CD4-positive, alpha-beta T cell (primary cell): ENCODE measurements around the gene DCAF4L1. TPM values are rescaled to one million over a fixed set of nuclear protein-coding genes. Genes with fewer than 3 reads are reported as not detected.

Experiments
- ATAC-seq: fragments of 200-7000 bp; cut with Tn5 transposase; one replicate; pipeline ENCODE4 v1.10.0; 2022; ENCODE audit warnings: mild to moderate bottlenecking; ENCODE audit not compliant: poor library complexity
- CTCF ChIA-PET: fragments of 350-600 bp; sonication (Branson Sonifier 250); formaldehyde crosslinking; loops from one replicate; lab custom pipeline; 2021; ENCODE audit warnings: antibody characterized with exemption, inconsistent platforms; lab: Charles Lee
- POLR2A ChIA-PET: fragments of 350-600 bp; sonication (Branson Sonifier 250); formaldehyde crosslinking; loops from one replicate; lab custom pipeline; 2021; ENCODE audit warnings: antibody characterized with exemption, inconsistent platforms; lab: Charles Lee
- DNase-seq, 14 experiments: peaks; one replicate each; pipeline ENCODE4 v3.0.0-alpha.2; 2013 to 2020; ENCODE audit warnings: mixed read lengths in 2 of 14
- H3K27ac ChIP-seq, 2 donors: one replicate each; pipeline versions ENCODE4 v1.5.1 to v1.7.0; 2013; ENCODE audit warnings: low read length in 2 of 2, low read depth in 1 of 2, mild to moderate bottlenecking in 1 of 2
- H3K27me3 ChIP-seq, 2 experiments: 1 replicate in 1 of 2; 2 replicates in 1 of 2; pipeline versions ENCODE4 v1.6.1 to v1.7.0; 2013; ENCODE audit warnings: low read length in 2 of 2, control low read depth in 1 of 2, mild to moderate bottlenecking in 1 of 2, moderate library complexity in 1 of 2; ENCODE audit not compliant: insufficient read depth in 2 of 2, control insufficient read depth in 1 of 2
- H3K36me3 ChIP-seq: one replicate; pipeline ENCODE4 v1.6.1; 2013; ENCODE audit warnings: low read length, control low read depth; ENCODE audit not compliant: insufficient read depth
- H3K4me1 ChIP-seq: one replicate; pipeline ENCODE4 v1.6.1; 2013; ENCODE audit warnings: low read length, control low read depth; ENCODE audit not compliant: insufficient read depth
- H3K4me3 ChIP-seq: one replicate; pipeline ENCODE4 v1.5.1; 2013; ENCODE audit warnings: mild to moderate bottlenecking, low read length, moderate library complexity
- H3K9me3 ChIP-seq, 2 experiments: 1 replicate in 1 of 2; 2 replicates in 1 of 2; pipeline versions ENCODE4 v1.6.1 to v1.7.0; 2013; ENCODE audit warnings: low read length in 2 of 2, mild to moderate bottlenecking in 2 of 2, control low read depth in 1 of 2, moderate library complexity in 1 of 2; ENCODE audit not compliant: control insufficient read depth in 1 of 2, insufficient read depth in 1 of 2
- H3K27ac Mint-ChIP-seq: one replicate; pipeline ENCODE4 v1.8.0; 2020; ENCODE audit warnings: mixed read lengths
- H3K27me3 Mint-ChIP-seq: one replicate; pipeline ENCODE4 v1.8.0; 2021; ENCODE audit warnings: mixed read lengths
- H3K36me3 Mint-ChIP-seq: one replicate; pipeline ENCODE4 v1.8.0; 2021; ENCODE audit warnings: low read depth, mixed read lengths
- H3K4me1 Mint-ChIP-seq: one replicate; pipeline ENCODE4 v1.8.0; 2021; ENCODE audit warnings: low read depth, mixed read lengths
- H3K4me3 Mint-ChIP-seq: one replicate; pipeline ENCODE4 v1.8.0; 2020; ENCODE audit warnings: mild to moderate bottlenecking, mixed read lengths
- H3K9me3 Mint-ChIP-seq: one replicate; pipeline ENCODE4 v1.8.0; 2020; ENCODE audit warnings: mixed read lengths
- intact Hi-C, 2 experiments: fragments of 100-400 bp; cut with DNase I in 1 of 2; cut with micrococcal nuclease in 1 of 2; formaldehyde crosslinking; loops; one replicate each; pipeline versions ENCODE4 v1.15.1 to v1.9.0; 2023 to 2025; cut with DNase I, micrococcal nuclease
- total RNA-seq, 174 experiments: library from RNA in 2 of 174; stranded (reverse) in 2 of 174; gene quantifications; one replicate each; pipeline ENCODE4 v1.2.3 and lab custom pipeline; 2021 to 2026
- TF ChIP-seq, protein P1 (sequence below): fragments of 200-600 bp; IDR thresholded peaks from one replicate; pipeline ENCODE4 v1.8.0; 2022; ENCODE audit warnings: antibody characterized with exemption, mild to moderate bottlenecking

The DCAF4L1 gene
- total RNA-seq, 2 experiments from 2014 or later, result 0.19 to 0.22 TPM

DNA sequence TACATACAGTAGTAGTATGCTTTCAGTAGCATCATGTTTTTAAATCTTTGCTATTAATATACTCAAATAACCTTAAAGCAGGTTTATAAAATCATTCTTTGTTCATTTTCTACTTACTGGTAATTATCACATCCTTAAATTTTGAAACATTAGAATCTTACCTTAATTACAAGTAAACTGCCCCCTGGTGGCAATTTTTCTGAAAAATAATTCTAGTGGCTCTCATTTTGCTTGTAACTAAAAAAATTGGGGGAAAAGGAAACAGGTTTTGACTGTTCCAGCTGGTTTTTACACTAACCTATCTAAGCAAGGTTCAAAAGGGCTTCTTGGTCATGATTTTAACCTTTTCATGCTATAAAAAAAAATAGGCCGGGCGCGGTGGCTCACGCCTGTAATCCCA lies 18.5 kb upstream of the DCAF4L1 start:
- CTCF ChIA-PET, result no interaction called here
- DNase-seq, result peak in 3 of 14 experiments; percentile 21 to 38 (median 35)
- POLR2A ChIA-PET, result no interaction called here

DNA sequence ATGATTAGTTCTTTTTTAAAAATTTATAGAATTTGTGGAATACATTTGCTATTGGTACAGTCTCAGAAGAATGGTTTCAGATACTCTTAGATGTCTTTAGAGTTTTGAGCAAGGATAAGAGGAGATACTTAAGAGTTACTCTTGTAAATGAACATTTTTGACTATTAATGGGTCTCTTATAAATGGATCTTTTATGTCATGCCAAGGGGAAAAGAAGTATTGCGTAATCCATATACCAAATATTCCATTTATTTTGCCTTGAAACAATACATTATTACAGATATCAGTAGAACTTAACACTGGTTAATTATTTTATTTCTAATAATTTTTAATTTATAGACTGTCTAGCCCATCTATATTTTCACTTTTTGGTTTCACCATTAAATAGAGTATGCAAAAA lies 17.2 kb upstream of the DCAF4L1 start:
- Histone ChIP-seq H3K4me3 (no peak overlapping the region), H3K4me1 (no peaks in the 10 kb centered on the region), H3K36me3 (no peaks in the 10 kb centered on the region), H3K9me3 (peaks cover 7 to 8% of the 10 kb centered on the region in 2 experiments), H3K27ac (no peak overlapping the region), H3K27me3 (no peaks in the 10 kb centered on the region)
- H3K36me3 Mint-ChIP-seq, result no peaks in the 10 kb centered on the region
- TF ChIP-seq, protein P1, sequence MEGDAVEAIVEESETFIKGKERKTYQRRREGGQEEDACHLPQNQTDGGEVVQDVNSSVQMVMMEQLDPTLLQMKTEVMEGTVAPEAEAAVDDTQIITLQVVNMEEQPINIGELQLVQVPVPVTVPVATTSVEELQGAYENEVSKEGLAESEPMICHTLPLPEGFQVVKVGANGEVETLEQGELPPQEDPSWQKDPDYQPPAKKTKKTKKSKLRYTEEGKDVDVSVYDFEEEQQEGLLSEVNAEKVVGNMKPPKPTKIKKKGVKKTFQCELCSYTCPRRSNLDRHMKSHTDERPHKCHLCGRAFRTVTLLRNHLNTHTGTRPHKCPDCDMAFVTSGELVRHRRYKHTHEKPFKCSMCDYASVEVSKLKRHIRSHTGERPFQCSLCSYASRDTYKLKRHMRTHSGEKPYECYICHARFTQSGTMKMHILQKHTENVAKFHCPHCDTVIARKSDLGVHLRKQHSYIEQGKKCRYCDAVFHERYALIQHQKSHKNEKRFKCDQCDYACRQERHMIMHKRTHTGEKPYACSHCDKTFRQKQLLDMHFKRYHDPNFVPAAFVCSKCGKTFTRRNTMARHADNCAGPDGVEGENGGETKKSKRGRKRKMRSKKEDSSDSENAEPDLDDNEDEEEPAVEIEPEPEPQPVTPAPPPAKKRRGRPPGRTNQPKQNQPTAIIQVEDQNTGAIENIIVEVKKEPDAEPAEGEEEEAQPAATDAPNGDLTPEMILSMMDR, result no peak
- POLR2A ChIA-PET, result no interaction called here
- ATAC-seq, result no peak
- H3K9me3 Mint-ChIP-seq, result peaks cover 9% of the 10 kb centered on the region
- H3K27ac Mint-ChIP-seq, result no peak overlapping the region
- no peaks in the 10 kb centered on the region for H3K4me1 Mint-ChIP-seq
- no peaks in the 10 kb centered on the region for H3K27me3 Mint-ChIP-seq
- no peak for DNase-seq
- no peak overlapping the region for H3K4me3 Mint-ChIP-seq
- CTCF ChIA-PET, result no interaction called here
- intact Hi-C loops, result no loop called here

More for the DNA sequence above, 18.5 kb upstream of the DCAF4L1 start:
- no peak overlapping the region for H3K27ac Mint-ChIP-seq
- H3K27me3 Mint-ChIP-seq, result no peaks in the 10 kb centered on the region
- no peaks in the 10 kb centered on the region for H3K4me1 ChIP-seq
- TF ChIP-seq, protein P1, result peak; percentile 60
- no peak overlapping the region for H3K27ac ChIP-seq
- H3K4me1 Mint-ChIP-seq, result no peaks in the 10 kb centered on the region
- H3K9me3 ChIP-seq, result no peaks in the 10 kb centered on the region
- H3K9me3 Mint-ChIP-seq, result peaks cover 5% of the 10 kb centered on the region
- ATAC-seq, result no peak
- H3K36me3 Mint-ChIP-seq, result no peaks in the 10 kb centered on the region
- H3K4me3 ChIP-seq, result no peak overlapping the region
- no peaks in the 10 kb centered on the region for H3K27me3 ChIP-seq
- H3K4me3 Mint-ChIP-seq, result no peak overlapping the region
- H3K36me3 ChIP-seq, result no peaks in the 10 kb centered on the region
- intact Hi-C loops, result no loop called here

GRCh38 chr4:41967392-41967791 lies 14.2 kb upstream of the DCAF4L1 start:
- Histone ChIP-seq H3K27ac (no peak overlapping the region), H3K27me3 (no peaks in the 10 kb centered on the region), H3K4me3 (no peak overlapping the region), H3K36me3 (no peaks in the 10 kb centered on the region), H3K4me1 (no peaks in the 10 kb centered on the region), H3K9me3 (peaks cover 7 to 8% of the 10 kb centered on the region in 2 experiments)
- TF ChIP-seq, protein P1, result no peak
- ATAC-seq, result no peak
- Mint-ChIP-seq H3K4me3 (no peak overlapping the region), H3K27ac (no peak overlapping the region), H3K27me3 (no peaks in the 10 kb centered on the region), H3K9me3 (peaks cover 9% of the 10 kb centered on the region), H3K4me1 (no peaks in the 10 kb centered on the region), H3K36me3 (no peaks in the 10 kb centered on the region)
- ChIA-PET CTCF (interaction anchor here (1.2 to 1.6 kb wide), 2 partner anchors 9 to 18 kb away, joined by 3 read pairs; no protein-coding TSS in a partner anchor), POLR2A (no interaction called here)
- intact Hi-C loops, result no loop called here
- no peak for DNase-seq
